Cardiac muscle cell (in vitro differentiated cells and primary cell): ENCODE measurements around the gene GTPBP6. TPM values are rescaled to one million over a fixed set of nuclear protein-coding genes. Genes with fewer than 3 reads are reported as not detected.
A peak's percentile ranks its signal among the peaks of the same experiment; 100 is the strongest.
"Not testable (repeated sequence)": the region's sequence is repeated elsewhere in the genome, so short reads cannot be mapped to it uniquely, and the experiment has no call there.

ENCODE experiments used
- DNase-seq, 2 donors: peaks; one replicate each; pipeline versions ENCODE4 v3.0.0 to v3.0.0-alpha.2; 2010 to 2017; ENCODE audit warnings: low read depth in 1 of 2, low spot score in 1 of 2
- H3K27ac ChIP-seq: fragments of 200-600 bp; sonication (generic); 2 replicates; pipeline ENCODE4 v1.5.1; 2016
- H3K27me3 ChIP-seq: fragments of 200-600 bp; sonication (generic); 2 replicates; pipeline ENCODE4 v1.6.0; 2016; ENCODE audit warnings: control low read depth
- H3K36me3 ChIP-seq: fragments of 200-600 bp; sonication (generic); 2 replicates; pipeline ENCODE4 v1.5.1; 2016; ENCODE audit warnings: control low read depth
- H3K4me1 ChIP-seq: fragments of 200-600 bp; sonication (generic); 2 replicates; pipeline ENCODE4 v1.8.1; 2017; ENCODE audit warnings: low read depth, mild to moderate bottlenecking, mixed run types
- H3K4me3 ChIP-seq: fragments of 200-600 bp; sonication (generic); 2 replicates; pipeline ENCODE4 v1.5.1; 2016; ENCODE audit warnings: mild to moderate bottlenecking
- H3K9me3 ChIP-seq: fragments of 200-600 bp; sonication (generic); 2 replicates; pipeline ENCODE4 v1.5.1; 2017; ENCODE audit warnings: low read depth, mild to moderate bottlenecking, control low read depth
- polyA plus RNA-seq: library from polyadenylated mRNA; unstranded; fragments of >200 nt; fragmentation: Nextera tagmentation; extraction: Ambion mirVana; gene quantifications from 2 replicates; pipeline ENCODE4 v1.2.1, GENCODE V29; 2016
- total RNA-seq: library from RNA; depleted of rRNA; stranded (reverse); fragments of >200 nt; gene quantifications from 2 replicates; pipeline ENCODE4 v1.2.3, GENCODE V29; 2016
- TF ChIP-seq, protein P1 (sequence below): IDR thresholded peaks from 2 replicates; pipeline ENCODE4 v1.5.1; 2012; ENCODE audit warnings: low read depth, mild to moderate bottlenecking, low read length

Gene GTPBP6
- total and polyA plus RNA-seq, 2 experiments from 2014 or later = 59.2 to 60.9 TPM

- Histone ChIP-seq H3K27me3 (no peaks in the 10 kb centered on the region), H3K4me3 (no peak overlapping the region), H3K36me3 (peaks cover 3% of the 10 kb centered on the region), H3K4me1 (no peaks in the 10 kb centered on the region), H3K27ac (no peak overlapping the region), H3K9me3 (no peaks in the 10 kb centered on the region)
- TF ChIP-seq, protein P1, sequence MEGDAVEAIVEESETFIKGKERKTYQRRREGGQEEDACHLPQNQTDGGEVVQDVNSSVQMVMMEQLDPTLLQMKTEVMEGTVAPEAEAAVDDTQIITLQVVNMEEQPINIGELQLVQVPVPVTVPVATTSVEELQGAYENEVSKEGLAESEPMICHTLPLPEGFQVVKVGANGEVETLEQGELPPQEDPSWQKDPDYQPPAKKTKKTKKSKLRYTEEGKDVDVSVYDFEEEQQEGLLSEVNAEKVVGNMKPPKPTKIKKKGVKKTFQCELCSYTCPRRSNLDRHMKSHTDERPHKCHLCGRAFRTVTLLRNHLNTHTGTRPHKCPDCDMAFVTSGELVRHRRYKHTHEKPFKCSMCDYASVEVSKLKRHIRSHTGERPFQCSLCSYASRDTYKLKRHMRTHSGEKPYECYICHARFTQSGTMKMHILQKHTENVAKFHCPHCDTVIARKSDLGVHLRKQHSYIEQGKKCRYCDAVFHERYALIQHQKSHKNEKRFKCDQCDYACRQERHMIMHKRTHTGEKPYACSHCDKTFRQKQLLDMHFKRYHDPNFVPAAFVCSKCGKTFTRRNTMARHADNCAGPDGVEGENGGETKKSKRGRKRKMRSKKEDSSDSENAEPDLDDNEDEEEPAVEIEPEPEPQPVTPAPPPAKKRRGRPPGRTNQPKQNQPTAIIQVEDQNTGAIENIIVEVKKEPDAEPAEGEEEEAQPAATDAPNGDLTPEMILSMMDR = no peak
- no peak for DNase-seq
These were observed 13.4 kb upstream of the GTPBP6 start for GRCh38 chrX:331825-332495.

DNA sequence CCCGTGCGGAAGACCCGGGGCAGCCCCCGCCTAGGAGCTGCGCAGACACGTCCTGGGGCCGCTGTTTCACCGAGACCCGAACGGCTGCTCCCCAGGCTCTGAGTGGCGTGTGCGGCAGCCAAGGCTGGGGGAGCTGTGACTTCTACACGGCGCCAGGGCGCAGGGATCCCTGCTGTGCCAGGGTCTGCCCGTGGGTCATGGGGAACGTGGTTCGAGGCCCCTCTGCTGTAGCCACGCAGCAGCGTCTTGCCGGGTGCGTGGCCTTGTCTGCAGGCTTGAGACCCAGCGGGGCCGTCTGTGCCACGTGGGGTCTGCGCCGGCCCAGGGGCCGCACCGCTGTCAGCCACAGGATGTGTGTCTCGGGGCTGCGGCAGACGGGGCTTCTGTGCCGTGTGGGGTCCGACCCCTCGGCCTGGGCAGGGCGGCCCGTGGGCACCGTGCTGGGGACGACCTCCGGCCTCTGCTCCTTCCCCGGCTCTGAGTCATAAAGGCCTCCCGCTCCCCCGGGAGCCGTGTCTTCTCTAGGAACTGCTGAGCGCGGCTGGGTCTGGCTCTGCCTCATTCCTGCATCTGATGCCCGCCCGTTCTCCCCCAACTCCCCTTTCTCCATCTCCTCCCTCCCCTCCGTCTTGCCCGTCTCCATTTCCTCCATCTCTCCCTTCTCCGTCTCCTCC, 12.7 kb upstream of the GTPBP6 start:
- no peak overlapping the region for H3K27ac ChIP-seq
- TF ChIP-seq, protein P1 = no peak
- no peaks in the 10 kb centered on the region for H3K27me3 ChIP-seq
- H3K4me1 ChIP-seq = no peaks in the 10 kb centered on the region
- DNase-seq = peak; percentile 39 to 51
- no peaks in the 10 kb centered on the region for H3K9me3 ChIP-seq
- no peak overlapping the region for H3K4me3 ChIP-seq
- H3K36me3 ChIP-seq = no peaks in the 10 kb centered on the region

GRCh38 chrX:330726-331150, 12.1 kb upstream of the GTPBP6 start:
- H3K4me1 ChIP-seq = no peaks in the 10 kb centered on the region
- no peak overlapping the region for H3K4me3 ChIP-seq
- no peak overlapping the region for H3K27ac ChIP-seq
- DNase-seq = no peak
- TF ChIP-seq, protein P1 = no peak
- H3K9me3 ChIP-seq = no peaks in the 10 kb centered on the region
- no peaks in the 10 kb centered on the region for H3K36me3 ChIP-seq
- no peaks in the 10 kb centered on the region for H3K27me3 ChIP-seq

GRCh38 chrX:330141-330725, 11.6 kb upstream of the GTPBP6 start:
- not testable (repeated sequence) for H3K36me3 ChIP-seq, H3K4me1 ChIP-seq, H3K27me3 ChIP-seq, DNase-seq, H3K27ac ChIP-seq, H3K9me3 ChIP-seq, H3K4me3 ChIP-seq

DNA sequence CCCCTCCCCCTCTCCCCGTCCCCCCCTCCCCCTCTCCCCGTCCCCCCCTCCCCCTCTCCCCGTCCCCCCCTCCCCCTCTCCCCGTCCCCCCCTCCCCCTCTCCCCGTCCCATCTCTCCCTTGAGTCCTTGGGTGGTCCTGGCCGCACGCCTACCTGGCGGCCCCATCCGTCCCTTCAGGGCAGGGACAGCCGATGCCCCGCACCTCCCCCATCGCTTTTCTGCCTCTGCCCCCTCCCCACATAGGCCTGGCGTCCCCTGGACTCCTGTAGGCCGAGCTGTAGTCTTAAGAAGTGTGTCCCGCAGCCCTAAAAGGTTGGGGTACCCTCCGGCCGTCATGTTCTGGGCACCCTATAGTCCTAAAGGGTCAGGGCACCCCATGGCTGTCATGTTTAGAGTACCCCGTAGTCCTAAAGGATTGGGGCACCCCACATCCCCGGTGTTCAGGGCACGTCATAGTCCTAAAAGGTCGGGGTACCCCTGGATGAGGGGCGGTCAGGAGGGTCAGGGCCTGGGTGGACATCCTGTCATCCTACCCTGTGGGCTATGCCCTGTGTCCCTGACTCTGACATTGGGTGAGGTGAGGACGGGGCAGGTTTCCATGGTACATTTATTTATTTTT, 10.8 kb upstream of the GTPBP6 start:
- Histone ChIP-seq H3K27me3 (no peaks in the 10 kb centered on the region), H3K9me3 (no peaks in the 10 kb centered on the region), H3K27ac (no peak overlapping the region), H3K4me1 (no peaks in the 10 kb centered on the region), H3K36me3 (no peaks in the 10 kb centered on the region), H3K4me3 (no peak overlapping the region)
- TF ChIP-seq, protein P1 = no peak
- DNase-seq = no peak
